ENCODE data around the gene MRPL2.
"Not testable (repeated sequence)": the region's sequence is repeated elsewhere in the genome, so short reads cannot be mapped to it uniquely, and the experiment has no call there.

MRPL2 gene

GRCh38 chr6:43043310-43043709 lies 15.9 kb downstream of the MRPL2 start:
- Histone ChIP-seq H3K4me1 (no peaks in the 10 kb centered on the region), H3K27ac (no peak overlapping the region), H3K4me3 (no peak overlapping the region), H3K36me3 (peaks cover 8 to 95% (median 46%) of the 10 kb centered on the region in 3 donors), H3K9me3 (no peaks in the 10 kb centered on the region), H3K27me3 (no peaks in the 10 kb centered on the region)
- intact Hi-C loops (cut with DNase I; ENCODE audit: low total_unique reads) = no loop called here
- TF ChIP-seq CTCF (IDR thresholded peaks at IDR 0.05) = no peak
- DNase-seq = no peak

GRCh38 chr6:43041475-43041874 lies 17.8 kb downstream of the MRPL2 start:
- H3K36me3 ChIP-seq = peaks cover 8 to 95% (median 53%) of the 10 kb centered on the region in 3 donors
- H3K27ac ChIP-seq; DNase-seq; intact Hi-C loops (cut with DNase I; ENCODE audit: low total_unique reads); H3K4me3 ChIP-seq; H3K9me3 ChIP-seq; H3K27me3 ChIP-seq; H3K4me1 ChIP-seq: not testable (repeated sequence)

- no peaks in the 10 kb centered on the region for H3K27me3 ChIP-seq
- DNase-seq = no peak
- intact Hi-C loops (cut with DNase I; ENCODE audit: low total_unique reads) = no loop called here
- H3K36me3 ChIP-seq = peaks cover 8 to 95% (median 48%) of the 10 kb centered on the region in 3 donors
- H3K27ac ChIP-seq = no peak overlapping the region
- H3K9me3 ChIP-seq = no peaks in the 10 kb centered on the region
- peaks cover 0 to 3% (median 0%) of the 10 kb centered on the region in 4 donors for H3K4me1 ChIP-seq
- no peak for TF ChIP-seq CTCF (IDR thresholded peaks at IDR 0.05)
- no peak overlapping the region for H3K4me3 ChIP-seq
These were observed 18.5 kb downstream of the MRPL2 start for GRCh38 chr6:43040542-43041257.

- Histone ChIP-seq H3K4me1 (peaks cover 0 to 5% (median 0%) of the 10 kb centered on the region in 4 donors), H3K27me3 (no peaks in the 10 kb centered on the region), H3K4me3 (no peak overlapping the region), H3K36me3 (peaks cover 8 to 95% (median 44%) of the 10 kb centered on the region in 3 donors), H3K9me3 (no peaks in the 10 kb centered on the region), H3K27ac (no peak overlapping the region)
- DNase-seq = no peak
- no peak for TF ChIP-seq CTCF (IDR thresholded peaks at IDR 0.05)
- intact Hi-C loops (cut with DNase I; ENCODE audit: low total_unique reads) = no loop called here
These were observed 20.5 kb downstream of the MRPL2 start for GRCh38 chr6:43038727-43039126.

GRCh38 chr6:43037706-43038105 lies 21.5 kb downstream of the MRPL2 start:
- no peak overlapping the region for H3K4me3 ChIP-seq
- no peaks in the 10 kb centered on the region for H3K27me3 ChIP-seq
- no peak for TF ChIP-seq CTCF (IDR thresholded peaks at IDR 0.05)
- intact Hi-C loops (cut with DNase I; ENCODE audit: low total_unique reads) = no loop called here
- peaks cover 0 to 5% (median 0%) of the 10 kb centered on the region in 4 donors for H3K4me1 ChIP-seq
- H3K36me3 ChIP-seq = peaks cover 4 to 95% (median 37%) of the 10 kb centered on the region in 3 donors
- no peaks in the 10 kb centered on the region for H3K9me3 ChIP-seq
- no peak for DNase-seq
- H3K27ac ChIP-seq = no peak overlapping the region

- Histone ChIP-seq H3K4me1 (peaks cover 0 to 5% (median 0%) of the 10 kb centered on the region in 4 donors), H3K27ac (no peak overlapping the region), H3K4me3 (no peak overlapping the region), H3K9me3 (no peaks in the 10 kb centered on the region), H3K36me3 (peaks cover 4 to 95% (median 37%) of the 10 kb centered on the region in 3 donors), H3K27me3 (no peaks in the 10 kb centered on the region)
- no peak for TF ChIP-seq CTCF (IDR thresholded peaks at IDR 0.05)
- intact Hi-C loops (cut with DNase I; ENCODE audit: low total_unique reads) = no loop called here
- DNase-seq = no peak
These were observed 22.0 kb downstream of the MRPL2 start for GRCh38 chr6:43037197-43037596.
